Measurements from ENCODE around the gene ADAM21.
"Not testable (repeated sequence)": the region's sequence is repeated elsewhere in the genome, so short reads cannot be mapped to it uniquely, and the experiment has no call there.

The ADAM21 gene

DNA sequence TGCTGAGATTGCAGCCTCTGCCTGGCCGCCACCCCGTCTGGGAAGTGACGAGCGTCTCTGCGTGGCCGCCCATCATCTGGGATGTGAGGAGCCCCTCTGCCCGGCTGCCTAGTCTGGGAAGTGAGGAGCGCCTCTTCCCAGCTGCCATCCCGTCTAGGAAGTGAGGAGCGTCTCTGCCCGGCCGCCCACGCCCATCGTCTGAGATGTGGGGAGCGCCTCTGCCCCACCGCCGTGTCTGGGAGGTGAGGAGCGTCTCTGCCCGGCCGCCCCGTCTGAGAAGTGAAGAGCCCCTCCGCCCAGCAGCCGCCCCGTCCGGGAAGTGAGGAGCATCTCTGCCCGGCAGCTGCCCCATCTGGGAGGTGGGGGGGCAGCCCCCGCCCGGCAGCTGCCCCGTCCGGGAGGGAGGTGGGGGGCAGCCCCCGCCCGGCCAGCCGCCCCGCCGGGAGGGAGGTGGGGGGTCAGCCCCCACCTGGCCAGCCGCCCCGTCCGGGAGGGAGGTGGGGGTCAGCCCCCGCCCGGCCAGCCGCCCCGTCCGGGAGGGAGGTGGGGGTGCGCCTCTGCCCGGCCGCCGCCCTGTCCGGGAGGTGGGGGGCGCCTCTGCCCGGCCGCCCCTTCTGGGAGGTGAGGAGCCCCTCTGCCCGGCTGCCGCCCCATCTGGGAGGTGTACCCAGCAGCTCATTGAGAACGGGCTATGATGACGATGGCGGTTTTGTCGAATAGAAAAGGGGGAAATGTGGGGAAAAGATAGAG, 25.6 kb downstream of the ADAM21 start:
- DNase-seq = not testable (repeated sequence)

DNA sequence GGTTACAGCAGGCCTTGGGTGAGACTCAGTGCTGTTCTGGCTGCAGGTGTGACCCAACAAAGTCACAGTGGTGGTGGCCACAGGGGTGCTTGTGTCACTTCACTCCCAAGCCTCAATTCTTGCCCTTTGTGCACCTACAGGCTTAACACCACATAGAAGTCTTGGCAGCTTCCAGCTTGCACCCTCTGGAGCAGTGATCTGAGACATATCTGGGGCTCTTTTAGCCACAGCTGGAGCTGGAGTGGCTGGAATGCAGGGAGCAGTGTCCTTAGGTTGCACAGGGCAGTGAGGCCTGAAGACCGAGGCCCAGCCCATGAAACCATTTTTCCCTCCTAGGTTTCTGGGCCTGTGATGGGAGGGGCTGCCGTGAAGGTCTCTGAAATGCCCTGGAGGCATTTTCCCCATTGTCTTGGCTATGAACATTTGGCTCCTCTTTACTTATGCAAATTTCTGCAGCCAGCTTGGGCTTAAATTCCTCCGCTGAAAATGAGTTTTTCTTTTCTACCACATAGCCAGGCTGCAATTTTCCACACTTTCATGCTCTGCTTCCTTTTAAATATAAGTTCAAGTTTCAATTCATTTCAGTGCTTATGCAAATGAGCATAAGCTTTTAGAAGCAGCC, 37.7 kb downstream of the ADAM21 start:
- no peak for DNase-seq

DNA sequence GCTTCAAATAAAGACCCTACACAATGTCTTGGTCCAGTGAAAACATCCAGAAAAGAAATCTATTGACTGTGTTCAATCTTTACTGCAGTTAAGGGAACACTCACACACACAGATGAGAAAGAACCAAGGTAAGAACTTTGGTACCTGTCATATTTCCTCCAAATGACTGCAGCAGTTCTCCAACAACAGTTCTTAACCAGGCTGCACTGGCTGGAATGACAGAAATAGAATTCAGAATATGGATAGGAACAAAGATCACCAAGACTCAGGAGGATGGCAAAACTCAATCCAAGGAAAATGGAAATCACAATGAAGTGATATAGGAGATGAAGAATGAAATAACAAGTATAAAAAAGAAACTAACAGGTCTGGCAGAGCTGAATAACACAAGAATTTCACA, 46.2 kb downstream of the ADAM21 start:
- no peak for DNase-seq

Data from CD4-positive, alpha-beta T cell treated with Interleukin-17A for 1 hour (primary cell).